Fibroblast of villous mesenchyme (primary cell): ENCODE measurements around the gene YPEL1. TPM values are rescaled to one million over a fixed set of nuclear protein-coding genes. Genes with fewer than 3 reads are reported as not detected.
A peak's percentile ranks its signal among the peaks of the same experiment; 100 is the strongest.

Source experiments
- DNase-seq: peaks from one replicate; pipeline ENCODE4 v3.0.0-alpha.2; 2010; ENCODE audit warnings: low read depth
- H3K4me3 ChIP-seq: 2 replicates; pipeline ENCODE4 v1.5.1; 2011; ENCODE audit warnings: low read depth, mild to moderate bottlenecking, low read length
- CTCF ChIP-seq: IDR thresholded peaks from 2 replicates; pipeline ENCODE4 v1.5.1; 2012; ENCODE audit warnings: low read depth, mild to moderate bottlenecking, low read length; ENCODE audit not compliant: insufficient read depth
- total RNA-seq: library from RNA; depleted of rRNA; stranded (reverse); fragments of >200 nt; gene quantifications from 2 replicates; pipeline ENCODE4 v1.2.3, GENCODE V29; 2012

Gene YPEL1
- total RNA-seq, 1 donor = under 0.01 TPM

GRCh38 chr22:21663738-21664137, 71.9 kb downstream of the YPEL1 start:
- DNase-seq = no peak
- no peak for TF ChIP-seq CTCF
- no peak overlapping the region for H3K4me3 ChIP-seq

- no peak overlapping the region for H3K4me3 ChIP-seq
- no peak for TF ChIP-seq CTCF
- DNase-seq = no peak
Measured at GRCh38 chr22:21661991-21662390, 73.6 kb downstream of the YPEL1 start.

- no peak for TF ChIP-seq CTCF
- no peak for DNase-seq
- no peak overlapping the region for H3K4me3 ChIP-seq
Measured at GRCh38 chr22:21660904-21661303, 74.7 kb downstream of the YPEL1 start.

GRCh38 chr22:21659864-21660525, 75.6 kb downstream of the YPEL1 start:
- DNase-seq = no peak
- H3K4me3 ChIP-seq = no peak overlapping the region
- no peak for TF ChIP-seq CTCF

GRCh38 chr22:21657360-21658032, 78.1 kb downstream of the YPEL1 start:
- peak; percentile 33 for DNase-seq
- peak overlapping the region; percentile 64 for H3K4me3 ChIP-seq
- no peak for TF ChIP-seq CTCF

- TF ChIP-seq CTCF = no peak
- peak overlapping the region; percentile 64 for H3K4me3 ChIP-seq
- no peak for DNase-seq
Measured at GRCh38 chr22:21657020-21657359, 78.6 kb downstream of the YPEL1 start.
